GM18519 (cell line): ENCODE results near the gene MAPK1.
"Not testable (repeated sequence)": the region's sequence is repeated elsewhere in the genome, so short reads cannot be mapped to it uniquely, and the experiment has no call there.

ENCODE experiments used
- ATAC-seq: cut with Tn5 transposase; IDR thresholded peaks from one replicate; pipeline ENCODE4 v1.9.1; 2021; ENCODE audit warnings: mild to moderate bottlenecking, moderate library complexity; ENCODE audit not compliant: unreplicated experiment, low FRiP score

The MAPK1 gene

DNA sequence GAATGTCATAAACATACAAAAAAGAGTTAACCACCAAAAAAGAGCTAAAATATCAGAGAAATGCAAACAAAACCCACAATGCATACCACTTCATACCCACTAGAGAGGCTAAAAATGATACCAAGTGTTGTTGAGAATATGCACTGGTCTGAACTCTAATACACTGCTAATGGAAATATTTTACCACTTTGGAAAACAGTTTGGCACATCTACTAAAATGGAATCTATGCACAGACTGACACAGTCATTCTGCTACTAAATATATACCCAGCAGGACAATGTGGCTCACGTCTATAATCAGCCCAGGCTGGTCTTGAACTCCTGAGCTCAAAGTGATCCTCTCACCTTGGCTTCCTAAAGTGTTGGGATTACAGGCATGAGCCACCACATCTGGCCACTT, 18.0 kb downstream of the MAPK1 start:
- ATAC-seq = no peak

DNA sequence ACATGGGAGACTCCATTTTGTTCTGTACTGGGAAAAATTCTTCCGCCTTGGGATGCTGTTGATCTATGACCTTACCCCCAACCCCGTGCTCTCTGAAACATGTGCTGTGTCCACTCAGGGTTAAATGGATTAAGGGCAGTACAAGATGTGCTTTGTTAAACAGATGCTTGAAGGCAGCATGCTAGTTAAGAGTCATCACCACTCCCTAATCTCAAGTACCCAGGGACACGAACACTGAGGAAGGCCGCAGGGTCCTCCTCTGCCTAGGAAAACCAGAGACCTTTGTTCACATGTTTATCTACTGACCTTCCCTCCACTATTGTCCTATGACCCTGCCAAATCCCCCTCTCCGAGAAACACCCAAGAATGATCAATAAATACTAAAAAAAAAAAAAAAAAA, 19.4 kb downstream of the MAPK1 start:
- ATAC-seq = not testable (repeated sequence)

DNA sequence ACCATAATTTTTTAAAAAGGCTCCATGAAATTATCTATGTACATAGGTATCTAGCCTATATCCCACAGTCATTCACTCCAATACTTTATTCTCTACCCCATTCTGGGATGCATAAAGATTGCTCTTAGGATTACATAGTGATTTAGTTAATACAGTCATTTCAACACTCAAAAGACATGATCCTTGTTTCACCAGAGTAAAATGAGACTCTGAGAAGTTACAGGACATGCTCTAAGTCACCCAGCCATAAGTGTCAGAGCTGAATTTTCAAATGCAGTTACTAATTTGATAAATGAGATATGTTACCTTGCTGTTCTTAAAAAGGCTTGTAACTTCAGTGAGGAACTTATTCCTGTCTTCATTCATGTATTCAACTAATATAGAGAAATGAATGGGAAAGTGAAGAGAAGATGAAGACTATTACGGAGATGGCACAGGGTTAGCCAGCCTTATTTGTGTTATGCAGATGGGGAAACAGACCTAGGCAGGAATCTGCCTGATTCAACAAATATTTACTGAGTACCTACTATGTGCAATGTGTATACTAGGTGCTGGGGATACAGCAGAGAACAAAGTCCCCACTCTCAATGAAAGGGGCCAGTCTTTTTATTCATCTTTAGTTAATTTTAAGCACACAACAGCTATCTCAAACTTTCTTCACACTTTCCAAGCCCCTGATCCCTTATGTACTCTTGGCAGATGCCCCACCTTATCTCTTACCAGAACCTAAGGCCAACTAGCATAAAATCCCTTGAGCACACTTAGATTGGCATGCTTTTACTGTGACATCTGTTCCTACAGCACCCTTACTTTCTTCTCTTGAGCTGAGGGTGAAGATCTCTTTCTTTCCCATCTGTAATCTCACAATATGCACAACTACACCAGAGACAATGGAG, 21.6 kb downstream of the MAPK1 start:
- ATAC-seq = no peak

DNA sequence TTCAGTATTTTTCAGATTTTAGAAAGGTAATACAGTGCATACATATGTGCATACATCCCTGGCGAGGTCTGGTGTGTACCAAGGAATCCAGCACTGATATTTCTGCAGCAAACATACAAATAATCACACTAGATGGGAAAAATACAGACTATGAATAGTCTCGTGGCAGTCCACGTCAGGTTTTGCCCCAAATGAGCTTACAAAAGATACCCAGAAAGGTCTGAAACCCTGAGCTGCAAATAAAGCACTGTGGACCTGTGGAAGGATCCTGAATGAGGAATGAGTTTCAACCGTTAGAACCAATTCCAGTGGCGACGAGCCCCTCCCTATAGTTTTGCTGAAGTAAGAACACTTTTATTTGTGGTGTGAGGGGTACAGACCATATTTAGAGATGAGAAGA, 24.5 kb downstream of the MAPK1 start:
- ATAC-seq = no peak

DNA sequence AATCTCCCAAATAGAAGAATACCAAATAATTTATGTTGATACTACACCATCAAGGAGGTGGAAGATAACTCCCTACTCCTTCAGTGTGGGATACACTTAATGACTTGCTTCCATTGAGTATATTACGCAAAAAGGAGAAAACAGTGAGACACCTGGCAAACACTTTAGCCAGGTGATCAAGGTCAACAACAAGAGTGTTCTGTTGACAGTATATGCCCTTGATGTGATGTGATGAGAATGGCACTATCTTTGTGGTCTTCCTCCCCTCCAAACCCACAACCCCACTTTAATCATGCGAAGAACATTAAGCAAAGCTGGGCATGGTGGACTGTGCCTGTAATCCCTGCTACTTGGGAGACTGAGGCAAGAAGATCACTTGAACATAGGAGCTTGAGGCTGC, 26.0 kb downstream of the MAPK1 start:
- no peak for ATAC-seq

DNA sequence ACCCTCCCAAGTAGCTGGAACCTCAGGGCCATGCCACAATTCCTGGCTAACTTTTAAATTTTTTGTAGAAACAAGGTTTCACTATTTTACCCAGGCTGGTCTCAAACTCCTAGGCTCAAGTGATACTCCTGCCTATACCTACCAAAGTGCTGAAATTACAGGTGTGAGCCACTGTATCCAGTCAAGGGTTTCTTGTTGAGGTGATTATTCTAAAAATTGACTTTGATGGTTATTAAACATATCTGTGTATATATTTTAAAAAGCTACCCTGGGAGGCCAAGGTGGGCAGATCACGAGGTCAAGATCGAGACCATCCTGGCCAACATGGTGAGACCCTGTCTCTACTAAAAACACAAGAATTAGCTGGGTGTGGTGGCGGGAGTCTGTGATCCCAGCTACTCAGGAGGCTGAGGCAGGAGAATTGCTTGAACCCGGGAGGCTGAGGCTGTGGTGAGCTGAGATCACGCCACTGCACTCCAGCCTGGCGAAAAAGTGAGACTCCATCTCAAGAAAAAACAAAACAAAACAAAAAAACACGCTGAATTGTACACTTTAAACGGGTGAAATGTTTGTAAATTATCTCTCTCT, 27.1 kb downstream of the MAPK1 start:
- no peak for ATAC-seq

DNA sequence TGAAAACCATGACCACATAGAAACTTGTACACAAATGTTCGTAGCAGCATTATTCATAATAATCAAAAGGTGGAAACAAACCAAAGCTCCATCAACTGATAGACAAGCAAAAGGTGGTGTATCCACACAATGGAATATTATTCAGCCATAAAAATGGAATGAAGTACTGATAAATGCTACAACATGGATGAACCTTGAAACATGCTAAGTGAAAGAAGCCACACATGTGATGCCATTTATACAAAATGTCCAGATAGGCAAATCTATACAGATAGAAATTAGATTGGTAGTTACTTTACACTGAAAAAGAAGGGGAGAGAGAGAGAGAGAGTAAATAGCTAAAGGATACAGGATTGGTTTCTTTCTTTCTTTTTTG, 27.7 kb downstream of the MAPK1 start:
- no peak for ATAC-seq

DNA sequence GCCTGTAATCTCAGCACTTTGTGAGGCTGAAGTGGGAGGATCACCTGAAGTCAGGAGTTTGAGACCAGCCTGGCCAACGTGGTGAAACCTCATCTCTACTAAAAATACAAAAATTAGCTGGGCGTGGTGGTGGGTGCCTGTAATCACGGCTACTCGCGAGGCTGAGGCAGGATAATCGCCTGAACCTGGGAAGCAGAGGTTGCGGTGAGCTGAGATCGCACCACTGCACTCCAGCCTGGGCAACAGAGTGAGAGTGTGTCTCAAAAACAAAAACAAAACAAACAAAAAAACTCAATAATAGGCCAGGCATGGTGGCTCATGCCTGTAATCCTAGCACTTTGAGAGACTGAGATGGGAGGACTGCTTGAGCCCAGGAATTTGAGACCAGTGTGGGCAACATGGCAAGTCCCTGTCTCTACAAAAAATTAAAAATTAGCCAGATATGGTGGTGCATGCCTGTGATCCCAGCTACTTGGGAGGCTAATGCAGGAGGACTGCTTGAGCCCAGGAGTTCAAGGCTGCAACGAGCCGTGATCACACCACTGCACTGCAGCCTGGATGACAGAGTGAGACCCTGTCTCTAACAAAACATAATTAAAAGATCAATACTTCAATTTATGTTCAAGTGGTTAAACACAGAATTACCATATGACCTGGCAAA, 28.2 kb downstream of the MAPK1 start:
- ATAC-seq = not testable (repeated sequence)

DNA sequence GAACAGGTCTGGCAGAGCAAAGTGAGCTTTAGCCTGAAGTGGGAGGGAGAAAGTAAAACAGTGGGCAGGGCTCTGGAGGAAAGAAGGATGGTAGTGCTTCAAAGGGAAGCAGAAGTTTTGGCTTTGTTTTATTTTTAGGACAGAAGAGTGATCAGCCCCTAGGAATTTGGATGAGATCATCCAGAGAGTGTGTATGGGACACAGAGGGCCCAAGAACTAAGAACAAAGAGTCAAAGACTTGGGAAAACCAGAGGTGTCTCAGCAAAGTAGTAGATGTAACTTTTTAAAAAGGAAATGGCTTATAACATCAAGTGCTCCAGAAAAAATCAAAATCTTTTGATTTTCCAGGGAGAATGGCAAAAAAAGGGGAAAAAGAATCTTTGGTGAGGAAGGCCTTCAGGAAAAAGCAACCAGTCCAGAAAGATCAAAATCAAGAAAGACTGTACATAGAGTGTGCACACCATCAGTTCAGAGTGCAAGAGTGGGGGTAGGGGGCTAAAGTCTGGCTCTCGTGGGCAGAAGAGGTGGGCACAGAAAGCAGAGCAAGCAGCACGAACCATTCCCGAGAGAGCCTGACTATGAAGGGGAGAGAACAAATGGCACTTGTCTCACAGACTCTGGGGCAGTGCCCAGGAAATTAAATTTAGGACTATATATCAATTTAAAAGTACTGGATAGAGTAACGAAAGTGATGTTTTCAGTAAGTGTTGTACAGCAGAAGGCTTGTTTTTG, 30.0 kb downstream of the MAPK1 start:
- no peak for ATAC-seq

DNA sequence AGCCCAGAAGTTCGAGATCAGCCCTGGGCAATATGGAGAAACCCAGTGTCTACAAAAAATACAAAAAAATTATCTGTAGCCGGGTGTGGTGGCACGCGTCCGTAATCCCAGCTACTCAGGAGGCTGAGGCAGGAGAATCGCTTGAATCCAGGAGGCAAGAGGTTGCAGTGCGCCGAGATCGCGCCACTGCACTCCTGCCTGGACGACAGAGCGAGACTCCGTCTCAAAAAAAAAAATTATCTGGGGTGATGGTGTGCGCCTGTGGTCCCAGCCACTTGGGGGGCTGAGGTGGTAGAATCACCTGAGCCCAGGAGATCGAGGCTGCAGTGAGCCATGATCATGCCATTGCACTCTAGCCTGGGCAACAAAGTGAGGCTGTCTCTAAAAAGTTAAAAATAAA, 31.0 kb downstream of the MAPK1 start:
- ATAC-seq = not testable (repeated sequence)

DNA sequence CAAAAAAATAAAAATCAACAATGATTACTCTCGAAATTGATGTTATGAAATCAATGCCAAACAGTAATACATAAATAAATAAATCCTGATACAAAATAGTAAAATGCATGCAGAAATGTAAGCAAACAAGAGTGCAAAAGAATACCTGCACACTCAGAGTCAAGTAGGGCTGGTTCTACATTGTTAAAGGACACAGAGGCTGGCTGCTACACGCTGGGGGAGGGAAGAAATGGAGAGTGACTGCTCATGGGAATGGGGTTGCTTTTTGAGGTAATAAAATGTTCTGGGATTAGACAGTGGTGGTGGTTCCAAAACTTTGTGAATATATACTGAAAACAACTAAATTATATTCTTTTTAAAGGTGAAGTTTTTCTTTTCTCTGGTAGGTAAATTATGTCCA, 32.1 kb downstream of the MAPK1 start:
- ATAC-seq = no peak

DNA sequence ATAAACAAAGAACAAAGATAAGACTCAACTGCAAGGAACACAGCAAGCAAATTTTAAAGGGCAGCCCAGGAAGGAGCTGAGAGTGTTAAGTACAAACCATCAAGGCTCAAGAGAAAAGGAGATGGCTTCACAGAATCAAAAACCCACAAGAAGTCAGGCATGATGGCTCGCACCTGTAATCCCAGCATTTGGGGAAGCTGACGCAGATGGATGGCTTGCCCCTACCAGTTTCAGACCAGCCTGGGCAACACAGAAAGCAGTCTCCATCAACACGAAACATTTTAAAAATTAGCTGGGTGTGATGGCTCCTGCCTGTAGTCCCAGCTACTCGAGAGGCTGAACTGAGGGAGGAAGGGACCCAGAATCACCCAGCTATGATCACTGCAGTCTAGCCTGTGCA, 32.6 kb downstream of the MAPK1 start:
- ATAC-seq = no peak

DNA sequence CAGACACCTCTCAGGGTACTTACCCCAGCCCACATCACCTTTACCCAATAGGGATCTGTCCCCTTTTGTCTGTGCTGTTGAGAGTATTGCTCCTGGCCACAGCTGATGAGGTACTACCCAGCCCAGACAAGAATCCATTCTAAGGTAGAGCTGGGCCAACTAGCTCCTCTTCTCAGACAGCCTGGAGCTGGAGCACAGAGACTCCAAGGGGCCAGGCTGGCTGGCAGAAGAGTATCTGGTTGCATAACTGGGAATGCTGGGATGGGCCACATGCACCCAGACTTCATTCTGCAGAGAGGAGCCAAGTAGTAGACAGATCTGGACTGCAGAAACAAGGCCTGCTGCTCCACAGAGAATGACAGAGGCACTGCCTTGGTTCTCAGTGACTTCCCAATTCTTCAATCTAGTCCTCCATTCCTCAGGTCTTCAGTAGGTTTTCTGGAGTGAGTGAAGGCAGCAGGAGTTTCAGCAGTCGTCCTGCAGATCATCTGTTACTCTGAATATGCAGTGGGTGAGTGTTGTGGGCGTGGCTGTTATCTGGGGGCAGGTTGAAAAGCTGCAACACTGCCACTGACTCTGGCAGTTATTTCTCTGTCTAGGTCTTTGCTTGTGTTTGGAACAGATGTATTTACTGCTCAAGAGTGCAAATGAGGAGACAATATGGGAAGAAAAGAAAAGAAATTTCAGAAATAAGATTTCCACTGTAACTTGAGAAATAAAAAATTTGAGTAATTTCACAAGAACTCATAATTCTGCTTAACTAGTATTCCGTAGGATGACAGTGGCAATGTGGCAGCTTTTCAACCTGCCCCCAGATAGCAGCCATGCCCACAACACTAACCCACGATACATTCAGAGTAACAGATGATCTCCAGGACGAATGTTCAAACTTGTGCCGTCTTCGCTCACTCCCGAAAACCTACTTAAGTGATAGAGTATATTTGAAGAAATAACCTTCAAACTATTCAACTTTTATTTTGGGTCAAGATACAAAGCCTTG, 34.9 kb downstream of the MAPK1 start:
- ATAC-seq = no peak

DNA sequence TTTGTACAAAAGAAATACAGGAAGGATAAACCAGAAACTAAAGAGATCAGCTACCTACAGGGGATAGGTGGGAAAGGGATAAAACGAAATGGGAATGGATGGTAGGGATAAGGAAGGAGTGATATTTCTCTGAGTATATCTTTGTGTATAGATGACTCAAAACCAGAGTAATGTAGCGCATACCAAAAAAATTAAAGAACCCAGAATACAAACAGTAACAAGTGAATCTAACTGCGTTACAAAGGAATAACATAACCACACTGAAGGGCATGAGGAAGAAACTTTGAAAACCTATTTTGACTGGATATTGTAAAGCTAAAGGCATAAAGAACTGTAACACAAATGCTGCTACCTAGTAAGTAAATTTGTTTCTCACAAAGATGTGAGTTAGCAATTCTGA, 37.9 kb downstream of the MAPK1 start:
- ATAC-seq = no peak

DNA sequence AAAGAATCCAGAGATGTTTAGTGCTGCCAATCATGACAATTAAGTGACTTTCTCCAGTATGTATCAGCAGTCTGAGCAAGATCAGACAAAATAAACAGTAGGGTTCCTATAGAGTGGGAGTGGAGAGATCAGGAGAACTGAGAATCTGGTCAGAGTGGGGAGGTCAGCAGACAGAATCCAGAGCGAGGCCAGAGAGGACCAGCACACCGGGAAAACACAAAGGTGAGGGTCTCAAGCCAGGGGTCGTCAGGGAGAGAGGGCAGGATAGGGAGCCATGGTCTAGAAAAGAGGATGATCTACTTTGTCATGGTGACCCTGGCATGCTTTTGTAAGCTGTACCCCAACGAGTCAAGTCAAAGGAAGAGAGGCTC, 39.2 kb downstream of the MAPK1 start:
- no peak for ATAC-seq

DNA sequence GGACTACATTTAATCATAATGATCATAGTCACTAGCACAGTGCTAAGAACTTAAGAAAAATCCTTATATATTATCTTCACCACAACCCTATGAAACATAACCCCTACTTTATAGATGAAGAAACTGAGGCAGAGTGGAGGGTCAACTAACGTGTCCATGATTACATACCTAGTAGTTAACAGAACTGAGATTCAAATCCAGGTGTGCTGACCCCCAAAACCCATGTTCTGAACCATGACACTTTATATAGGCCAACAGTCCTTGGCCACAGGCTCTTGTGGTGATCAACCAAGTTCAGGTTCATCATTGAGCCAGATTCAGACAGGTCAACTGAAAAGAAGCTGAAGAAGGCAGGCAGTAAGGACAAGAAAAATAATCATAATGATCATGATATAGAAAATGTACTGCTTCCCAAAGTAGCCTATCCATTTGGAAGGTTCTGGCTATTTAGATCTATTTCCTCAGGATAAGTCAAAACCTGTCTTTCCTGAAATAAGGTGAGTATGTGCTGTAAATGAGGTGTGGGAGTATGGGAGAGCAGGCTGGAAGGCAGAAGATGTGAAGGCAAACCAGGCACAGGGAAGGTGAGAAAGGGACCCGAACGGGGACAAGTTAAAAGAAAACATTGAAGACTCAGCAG, 39.7 kb downstream of the MAPK1 start:
- no peak for ATAC-seq

DNA sequence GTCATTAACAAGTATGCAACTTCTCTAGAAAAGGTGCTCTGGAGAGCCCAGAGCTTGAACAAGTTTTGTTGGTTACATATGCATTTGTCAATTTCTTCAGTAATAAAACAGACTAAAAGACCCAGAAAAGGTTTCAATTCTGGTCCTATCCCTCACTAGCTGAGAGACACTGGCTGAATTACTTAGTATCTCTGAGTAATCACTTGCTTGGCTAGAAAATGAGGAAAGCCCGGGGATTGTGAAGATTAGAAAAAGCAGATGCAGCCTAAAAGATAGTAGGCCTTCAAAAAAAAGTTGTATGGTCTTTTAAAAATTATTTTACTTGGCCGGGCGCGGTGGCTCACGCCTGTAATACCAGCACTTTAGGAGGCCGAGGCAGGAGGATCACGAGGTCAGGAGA, 41.2 kb downstream of the MAPK1 start:
- ATAC-seq = no peak

DNA sequence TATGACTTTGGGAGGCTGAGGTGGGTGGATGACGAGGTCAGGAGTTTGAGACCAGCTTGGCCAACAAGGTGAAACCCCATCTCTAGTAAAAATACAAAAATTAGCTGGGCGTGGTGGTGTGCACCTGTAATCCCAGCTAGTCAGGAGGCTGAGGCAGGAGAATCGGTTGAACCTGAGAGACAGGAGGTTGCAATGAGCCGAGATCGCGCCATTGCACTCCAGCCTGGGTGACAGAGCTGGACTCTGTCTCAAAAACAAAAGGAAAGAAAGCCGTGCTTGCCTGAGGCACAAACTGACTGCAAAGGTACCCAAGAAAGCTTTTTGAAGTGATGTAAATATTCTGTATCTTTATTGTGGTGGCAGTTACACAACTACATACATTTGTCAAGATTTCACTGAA, 42.5 kb downstream of the MAPK1 start:
- ATAC-seq = not testable (repeated sequence)

DNA sequence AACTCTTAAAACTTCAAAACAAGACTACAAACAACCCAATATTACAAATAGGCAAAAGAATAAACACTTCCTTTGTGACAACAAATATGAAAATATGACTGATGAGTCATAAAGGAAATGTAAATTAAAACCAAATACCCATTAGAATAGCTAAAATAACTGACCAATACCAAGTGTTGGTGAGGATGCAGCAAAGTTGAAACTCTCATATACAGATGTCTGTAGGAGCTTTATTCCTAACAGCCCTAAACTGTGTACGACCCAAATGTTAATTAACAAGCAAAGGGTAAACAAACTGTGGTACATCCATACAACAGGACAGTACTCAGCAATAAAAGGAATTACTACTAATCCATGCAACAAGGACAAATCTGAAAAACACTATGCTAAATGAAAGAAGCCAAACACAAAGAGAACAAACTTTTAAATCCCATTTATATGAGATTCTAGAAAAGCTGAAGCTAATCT, 43.0 kb downstream of the MAPK1 start:
- ATAC-seq = no peak
